Hematopoietic multipotent progenitor cell treated with erythropoietin and hydrocortisone succinate and interleukin-3 and kit ligand, for 8 days (in vitro differentiated cells): ENCODE results near the gene HES1.

Experiments
- DNase-seq: peaks from one replicate; pipeline ENCODE4 v3.0.0-alpha.2; 2015

HES1 gene

GRCh38 chr3:194103505-194103904 lies 32.4 kb upstream of the HES1 start:
- no peak for DNase-seq

DNA sequence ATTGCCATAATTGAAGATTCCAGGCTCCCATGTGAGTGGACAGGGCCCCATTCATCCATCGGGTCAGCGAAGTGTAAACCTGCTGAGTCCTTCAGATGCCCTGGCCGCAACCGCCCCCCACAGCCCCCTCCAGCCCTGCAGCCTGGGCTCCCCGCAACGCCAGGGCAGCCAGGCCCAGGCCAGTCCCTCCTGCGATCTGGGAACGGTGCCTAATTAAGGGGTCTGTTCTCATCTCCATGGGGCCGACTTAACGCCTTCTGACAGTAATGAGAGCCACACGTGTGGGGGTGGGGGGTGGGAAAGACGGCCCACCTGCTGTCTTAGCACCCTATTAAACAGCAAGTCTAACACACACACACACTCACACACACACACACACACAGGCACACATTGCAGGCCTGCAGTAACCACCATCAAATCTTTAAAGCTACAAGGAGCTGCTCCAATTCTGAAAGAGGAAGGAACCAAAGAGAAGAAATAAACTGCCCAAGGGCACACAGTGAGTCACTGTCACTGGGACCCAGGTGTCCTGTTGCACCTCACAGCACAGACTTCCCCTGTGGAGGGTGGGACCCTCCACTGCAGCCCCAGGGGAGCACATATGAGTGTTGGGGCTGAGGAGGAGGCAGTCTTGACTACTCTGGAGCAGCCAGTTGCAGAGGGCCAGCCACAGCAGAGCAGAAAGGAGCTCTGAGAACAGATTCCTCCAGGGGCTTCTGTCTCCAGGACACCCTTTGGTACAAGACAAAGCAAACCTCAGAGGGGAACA lies 31.8 kb upstream of the HES1 start:
- no peak for DNase-seq

- no peak for DNase-seq
Measured at GRCh38 chr3:194105292-194105691, 30.7 kb upstream of the HES1 start.

DNA sequence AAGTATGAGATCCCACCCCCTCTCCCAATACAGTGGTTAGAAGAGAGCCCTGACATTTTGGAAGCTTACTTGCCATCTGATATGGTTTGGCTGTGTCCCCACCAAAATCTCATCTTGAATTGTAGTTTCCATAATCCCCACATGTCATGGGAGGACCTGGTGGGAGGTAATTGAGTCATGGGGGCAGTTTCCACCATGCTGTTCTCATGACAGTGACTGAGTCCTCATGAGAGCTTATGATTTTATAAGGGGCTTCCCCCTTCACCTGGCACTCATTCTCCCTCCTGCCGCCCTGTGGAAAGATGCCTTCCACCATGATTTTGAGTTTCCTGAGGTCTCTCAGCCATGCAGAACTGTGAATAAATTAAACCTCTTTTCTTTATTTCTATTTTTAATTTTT lies 28.8 kb upstream of the HES1 start:
- no peak for DNase-seq

DNA sequence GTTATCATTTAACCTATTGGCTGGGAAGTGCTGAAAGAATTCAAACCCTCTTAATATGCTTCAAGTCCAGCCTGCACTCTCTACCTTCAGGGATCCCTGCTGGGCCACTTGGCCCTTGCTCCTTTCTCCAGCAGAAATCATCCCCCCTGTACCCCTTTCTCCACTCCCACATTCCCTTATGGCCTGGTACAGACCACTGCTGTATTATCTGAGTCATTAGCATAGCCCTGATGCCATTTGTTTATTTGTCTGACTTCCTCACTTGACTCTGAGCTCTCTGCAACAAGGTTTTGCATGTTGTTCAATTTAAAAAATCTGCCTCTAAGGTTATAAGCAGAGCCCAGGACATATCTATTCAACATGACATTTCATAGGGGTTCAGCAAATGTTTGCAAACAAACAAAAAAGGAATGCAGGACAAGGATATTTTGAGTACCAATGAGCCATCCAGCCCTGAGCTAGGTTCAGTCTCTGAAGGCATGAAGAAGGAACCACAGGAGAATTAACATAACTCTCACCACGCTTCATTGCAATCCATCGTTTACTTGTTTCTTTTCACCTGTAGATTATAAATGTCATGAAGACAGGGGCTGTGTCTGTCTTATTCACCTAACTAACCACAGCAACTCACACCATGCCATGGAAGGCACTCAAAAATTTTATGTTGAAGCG lies 26.6 kb upstream of the HES1 start:
- no peak for DNase-seq

GRCh38 chr3:194110483-194110882 lies 25.5 kb upstream of the HES1 start:
- DNase-seq, result no peak

DNA sequence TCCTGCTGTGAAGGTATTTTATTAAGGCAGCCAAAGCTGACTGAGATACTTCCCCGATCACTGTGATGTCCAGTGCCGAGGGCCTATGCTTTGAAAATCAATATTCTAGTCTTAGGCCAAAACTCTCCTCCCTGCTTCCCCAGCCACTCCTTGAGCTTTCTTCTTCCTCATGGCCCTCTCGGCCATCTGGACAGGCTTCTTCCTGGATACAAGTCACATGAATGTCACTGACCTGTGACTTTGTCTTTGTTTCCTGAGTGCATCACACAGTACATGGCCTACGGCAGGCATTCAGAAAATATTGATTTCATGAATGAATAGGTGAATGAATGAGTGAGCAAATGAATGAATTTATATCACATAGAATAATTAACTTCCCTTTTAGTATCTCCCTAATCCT lies 24.6 kb upstream of the HES1 start:
- DNase-seq, result no peak

- DNase-seq, result no peak
Measured at GRCh38 chr3:194112120-194113106, 23.5 kb upstream of the HES1 start.

GRCh38 chr3:194114123-194114522 lies 21.8 kb upstream of the HES1 start:
- DNase-seq, result no peak

- no peak for DNase-seq
Measured at GRCh38 chr3:194117104-194117845, 18.7 kb upstream of the HES1 start.

GRCh38 chr3:194118920-194119319 lies 17.0 kb upstream of the HES1 start:
- DNase-seq, result no peak

GRCh38 chr3:194119831-194120590 lies 15.9 kb upstream of the HES1 start:
- no peak for DNase-seq

DNA sequence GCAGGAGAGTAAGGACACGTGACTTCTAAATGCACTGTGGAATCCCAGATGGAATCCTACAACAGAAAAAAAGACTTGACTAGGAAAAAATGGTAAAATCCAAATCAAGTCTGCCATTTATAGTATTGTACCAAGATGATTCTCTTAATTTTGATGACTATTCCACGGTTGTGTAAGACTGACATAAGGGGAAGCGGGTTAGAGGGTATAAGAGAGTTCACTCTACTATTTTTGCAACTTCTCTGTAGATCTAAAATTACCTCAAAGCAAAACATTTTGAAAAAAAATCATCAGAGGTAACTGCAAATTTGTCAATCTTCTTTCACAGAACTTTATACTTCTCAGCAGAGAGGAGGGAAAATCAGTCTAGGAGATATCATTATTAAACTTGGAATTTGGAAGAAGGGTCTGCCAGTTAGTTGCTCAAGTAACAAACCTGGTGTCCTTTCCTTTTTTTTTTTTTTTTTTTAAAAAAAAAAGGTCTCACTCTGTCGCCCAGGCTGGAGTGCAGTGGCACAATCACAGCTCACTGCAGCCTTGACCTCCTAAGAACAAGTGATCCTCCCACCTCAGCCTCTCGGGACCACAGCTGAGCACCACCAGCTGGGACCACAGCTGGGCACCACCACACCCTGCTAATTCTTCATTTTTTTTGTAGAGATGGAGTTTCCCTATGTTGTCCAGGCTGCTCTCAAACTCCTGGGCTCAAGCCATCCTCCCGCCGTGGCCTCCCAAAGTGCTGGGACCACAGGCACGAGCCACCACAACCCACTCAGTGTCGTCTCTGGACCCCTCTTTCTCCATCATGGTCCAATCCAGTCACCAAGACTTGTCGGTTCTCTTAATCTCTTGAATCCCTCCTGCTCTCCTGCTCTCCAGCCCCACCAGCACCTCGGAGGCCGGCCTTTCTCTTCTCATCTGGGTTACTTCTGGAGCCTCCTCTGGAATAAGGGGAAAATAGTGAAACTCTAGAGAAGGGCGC lies 14.9 kb upstream of the HES1 start:
- no peak for DNase-seq

GRCh38 chr3:194121891-194122631 lies 13.9 kb upstream of the HES1 start:
- DNase-seq, result no peak

GRCh38 chr3:194123726-194124125 lies 12.2 kb upstream of the HES1 start:
- DNase-seq, result no peak

- no peak for DNase-seq
Measured at GRCh38 chr3:194124193-194124592, 11.8 kb upstream of the HES1 start.

DNA sequence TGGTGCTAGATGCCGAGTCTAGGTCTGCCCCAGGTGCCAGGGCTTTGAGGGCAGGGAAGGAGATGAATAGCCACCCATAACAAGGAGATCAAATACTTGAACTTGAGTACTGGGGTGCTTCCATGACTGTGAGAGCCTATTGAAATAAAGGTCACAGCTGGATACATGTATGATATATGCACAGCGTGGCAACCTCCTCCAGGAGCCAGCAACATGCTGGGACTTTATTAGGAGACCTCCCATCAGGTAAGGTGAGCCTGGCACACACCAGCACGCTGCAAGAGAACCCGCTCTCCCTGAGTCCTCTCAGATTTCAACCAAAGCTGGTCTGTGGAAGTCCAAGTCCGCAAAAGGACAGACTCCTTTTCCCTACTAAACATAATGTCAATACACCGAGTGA lies 10.5 kb upstream of the HES1 start:
- no peak for DNase-seq

DNA sequence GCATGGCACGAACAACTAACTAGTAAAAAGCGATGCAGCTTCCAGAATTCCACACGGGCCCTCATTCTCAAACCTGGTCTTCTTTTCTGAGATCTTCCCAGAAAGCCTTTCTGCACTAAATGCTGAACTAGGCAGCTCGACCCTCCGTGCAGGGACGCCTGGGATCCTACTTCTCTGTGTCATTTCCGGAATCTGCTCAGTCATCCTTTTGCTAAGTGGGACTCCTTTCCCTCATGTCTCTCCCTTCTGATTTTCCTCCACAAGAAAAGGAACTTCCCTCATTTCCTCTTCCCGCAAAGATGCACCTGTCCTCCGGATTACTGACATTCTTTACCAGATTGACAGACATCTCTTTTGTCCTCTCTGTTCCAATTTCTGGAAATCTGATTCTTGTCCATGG lies 9.2 kb upstream of the HES1 start:
- no peak for DNase-seq

DNA sequence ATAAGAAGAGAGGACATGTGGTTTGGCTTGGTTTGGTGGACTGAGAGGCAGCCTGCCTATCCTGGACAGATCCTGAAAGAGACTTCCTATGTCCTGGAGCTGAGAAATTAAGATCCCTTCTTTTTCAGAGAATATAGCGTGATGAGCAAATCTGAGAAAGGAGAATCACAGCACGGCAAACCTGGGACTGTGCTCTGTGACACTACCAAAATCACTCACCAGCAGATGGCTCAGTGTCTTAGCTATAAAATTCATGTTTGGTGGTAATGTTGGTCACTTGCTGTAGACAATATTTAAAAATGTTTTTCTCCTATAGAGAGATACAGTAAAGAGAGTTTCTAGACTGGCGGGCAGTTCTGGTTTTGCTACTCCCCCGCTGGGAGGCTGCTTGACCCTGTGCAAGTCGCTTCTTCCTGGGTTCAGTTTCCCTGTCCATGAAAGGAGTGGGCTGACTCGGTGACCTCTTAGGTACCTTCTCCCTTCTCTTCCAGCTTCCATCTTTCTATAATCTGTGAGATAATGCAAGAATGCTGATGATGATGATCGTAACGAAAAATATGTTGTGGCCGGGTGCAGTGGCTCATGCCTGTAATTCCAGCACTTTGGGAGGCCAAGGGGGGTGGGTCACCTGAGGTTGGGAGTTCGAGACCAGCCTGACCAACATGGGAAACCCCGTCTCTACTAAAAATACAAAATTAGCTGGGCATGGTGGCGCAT lies 7.6 kb upstream of the HES1 start:
- DNase-seq, result no peak
